Measurements from ENCODE around the gene NFATC3. TPM values are rescaled to one million over a fixed set of nuclear protein-coding genes. Genes with fewer than 3 reads are reported as not detected.
A peak's percentile ranks its signal among the peaks of the same experiment; 100 is the strongest.

NFATC3 gene
- polyA plus RNA-seq, 3 donors = 14.3 to 21.8 (median 15.8) TPM

GRCh38 chr16:68233835-68234187, 148.6 kb downstream of the NFATC3 start:
- Mint-ChIP-seq H3K36me3 (peaks cover 20 to 28% of the 10 kb centered on the region in 2 donors), H3K27me3 (ENCODE audit: low read depth in 3 of 3) (peaks cover 26 to 37% (median 31%) of the 10 kb centered on the region in 3 donors), H3K9me3 (peaks cover 0 to 19% (median 4%) of the 10 kb centered on the region in 7 donors), H3K4me3 (no peak overlapping the region), H3K27ac (no peak overlapping the region), H3K4me1 (peaks cover 25% of the 10 kb centered on the region)
- H3K9me3 ChIP-seq (replicated peaks in 1 of 2; ENCODE audit: control insufficient read depth in 1 of 2, insufficient read depth in 1 of 2, low read length in 2 of 2) = no peaks in the 10 kb centered on the region
- no peak overlapping the region for H3K27ac ChIP-seq (ENCODE audit: low read depth in 1 of 2, low read length in 2 of 2)
- H3K4me3 ChIP-seq (replicated peaks in 1 of 3; ENCODE audit: low read depth in 2 of 3, low read length in 3 of 3) = no peak overlapping the region
- intact Hi-C loops (cut with micrococcal nuclease) = loop anchor here in 1 of 2 donors (10.0 kb wide), 1 partner anchor 349 kb away; the partner anchor contains the start of gene NRN1L
- no peak overlapping the region for H3K9ac ChIP-seq (ENCODE audit: insufficient read depth, low read length, poor library complexity, severe bottlenecking)
- no peaks in the 10 kb centered on the region for H3K79me2 ChIP-seq (ENCODE audit: insufficient read depth, low read length)
- peaks cover 20 to 43% of the 10 kb centered on the region in 2 donors for H3K4me1 ChIP-seq (ENCODE audit: control insufficient read depth in 1 of 2, insufficient read depth in 2 of 2, low read length in 2 of 2)
- WGBS (ENCODE audit: insufficient coverage) = 54% methylated on average over 6 of the region's 8 CpGs
- peaks cover 19 to 26% of the 10 kb centered on the region in 2 donors for H3K36me3 ChIP-seq (replicated peaks in 1 of 2; ENCODE audit: control insufficient read depth in 1 of 2, insufficient read depth in 2 of 2, low read length in 2 of 2)
- no peak for DNase-seq
- H4K20me1 ChIP-seq (ENCODE audit: insufficient read depth, low read length) = peaks cover 20% of the 10 kb centered on the region
- no peak for TF ChIP-seq CTCF (IDR thresholded peaks at IDR 0.05)
- H2AFZ ChIP-seq (ENCODE audit: insufficient read depth, low read depth, low read length, poor library complexity, severe bottlenecking) = no peak overlapping the region
- H3K27me3 ChIP-seq (ENCODE audit: control insufficient read depth in 2 of 2, insufficient read depth in 2 of 2, low read length in 2 of 2) = peaks cover 9 to 33% of the 10 kb centered on the region in 2 donors
- no peak overlapping the region for H3K4me2 ChIP-seq (replicated peaks; ENCODE audit: extremely low read depth, low read length, poor library complexity, severe bottlenecking)

- 71% methylated on average over 7 of the region's 13 CpGs for WGBS (ENCODE audit: insufficient coverage)
These were observed 149.3 kb downstream of the NFATC3 start for GRCh38 chr16:68234188-68235107.

More at GRCh38 chr16:68234188-68235107, 149.3 kb downstream of the NFATC3 start:
- no peak overlapping the region for H3K27ac Mint-ChIP-seq
- TF ChIP-seq CTCF (IDR thresholded peaks at IDR 0.05) = no peak
- Histone ChIP-seq H4K20me1 (ENCODE audit: insufficient read depth, low read length) (peaks cover 14% of the 10 kb centered on the region), H3K9ac (ENCODE audit: insufficient read depth, low read length, poor library complexity, severe bottlenecking) (no peak overlapping the region), H3K27ac (ENCODE audit: low read depth in 1 of 2, low read length in 2 of 2) (no peak overlapping the region), H3K36me3 (replicated peaks in 1 of 2; ENCODE audit: control insufficient read depth in 1 of 2, insufficient read depth in 2 of 2, low read length in 2 of 2) (peaks cover 18 to 25% of the 10 kb centered on the region in 2 donors), H3K9me3 (replicated peaks in 1 of 2; ENCODE audit: control insufficient read depth in 1 of 2, insufficient read depth in 1 of 2, low read length in 2 of 2) (no peaks in the 10 kb centered on the region), H3K4me3 (replicated peaks in 1 of 3; ENCODE audit: low read depth in 2 of 3, low read length in 3 of 3) (no peak overlapping the region), H2AFZ (ENCODE audit: insufficient read depth, low read depth, low read length, poor library complexity, severe bottlenecking) (no peak overlapping the region), H3K4me1 (ENCODE audit: control insufficient read depth in 1 of 2, insufficient read depth in 2 of 2, low read length in 2 of 2) (peaks cover 20 to 43% of the 10 kb centered on the region in 2 donors), H3K79me2 (ENCODE audit: insufficient read depth, low read length) (no peaks in the 10 kb centered on the region), H3K27me3 (ENCODE audit: control insufficient read depth in 2 of 2, insufficient read depth in 2 of 2, low read length in 2 of 2) (peaks cover 9 to 33% of the 10 kb centered on the region in 2 donors), H3K4me2 (replicated peaks; ENCODE audit: extremely low read depth, low read length, poor library complexity, severe bottlenecking) (no peak overlapping the region)
- peak overlapping the region in 1 of 2 donors; percentile 43 for H3K4me3 Mint-ChIP-seq
- intact Hi-C loops (cut with micrococcal nuclease) = loop anchor here in 1 of 2 donors (5.0 to 10.0 kb wide), 2 partner anchors 147 to 350 kb away; partner anchors contain the start of genes NFATC3 and NRN1L
- no peak for DNase-seq
- peaks cover 0 to 19% (median 4%) of the 10 kb centered on the region in 7 donors for H3K9me3 Mint-ChIP-seq
- H3K4me1 Mint-ChIP-seq = peaks cover 25% of the 10 kb centered on the region
- peaks cover 16 to 25% of the 10 kb centered on the region in 2 donors for H3K36me3 Mint-ChIP-seq
- H3K27me3 Mint-ChIP-seq (ENCODE audit: low read depth in 3 of 3) = peaks cover 28 to 41% (median 31%) of the 10 kb centered on the region in 3 donors

All from CD14-positive monocyte (primary cell).